ENCODE measurements around the gene PRRX2. TPM values are rescaled to one million over a fixed set of nuclear protein-coding genes. Genes with fewer than 3 reads are reported as not detected.
"Not testable (repeated sequence)": the region's sequence is repeated elsewhere in the genome, so short reads cannot be mapped to it uniquely, and the experiment has no call there.

PRRX2 gene
- total RNA-seq, 1 donor from 2014 or later = 43.7 TPM

GRCh38 chr9:129631674-129632129 lies 33.7 kb upstream of the PRRX2 start:
- Histone ChIP-seq H3K9me3 (no peaks in the 10 kb centered on the region), H3K36me3 (peaks cover 3 to 42% of the 10 kb centered on the region in 2 donors), H3K4me3 (no peak overlapping the region), H3K27me3 (no peaks in the 10 kb centered on the region), H3K27ac (no peak overlapping the region), H3K4me1 (peaks cover 53% of the 10 kb centered on the region)
- TF ChIP-seq POLR2A (IDR thresholded peaks at IDR 0.05) = no peak
- no peak for TF ChIP-seq CTCF (IDR thresholded peaks at IDR 0.05)
- intact Hi-C loops (cut with DNase I) = no loop called here
- DNase-seq (ENCODE audit: extremely low spot score in 2 of 2) = no peak

- TF ChIP-seq POLR2A (IDR thresholded peaks at IDR 0.05) (no peak), POLR2AphosphoS5 (IDR thresholded peaks at IDR 0.05; ENCODE audit: insufficient read depth in 1 of 2, low read depth in 1 of 2) (no peak), CTCF (IDR thresholded peaks at IDR 0.05) (no peak)
These were observed 33.0 kb upstream of the PRRX2 start for GRCh38 chr9:129632460-129632859.

GRCh38 chr9:129633207-129633606 lies 32.2 kb upstream of the PRRX2 start:
- no peak overlapping the region for H3K27ac ChIP-seq
- no peak for DNase-seq (ENCODE audit: extremely low spot score in 2 of 2)
- H3K4me1 ChIP-seq = peaks cover 38% of the 10 kb centered on the region
- no peaks in the 10 kb centered on the region for H3K27me3 ChIP-seq
- H3K9me3 ChIP-seq = no peaks in the 10 kb centered on the region
- intact Hi-C loops (cut with DNase I) = no loop called here
- H3K36me3 ChIP-seq = peaks cover 3 to 57% of the 10 kb centered on the region in 2 donors
- TF ChIP-seq POLR2AphosphoS5 (IDR thresholded peaks at IDR 0.05; ENCODE audit: insufficient read depth in 1 of 2, low read depth in 1 of 2) = no peak
- no peak overlapping the region for H3K4me3 ChIP-seq

More at GRCh38 chr9:129632460-129632859, 33.0 kb upstream of the PRRX2 start:
- Histone ChIP-seq H3K27ac (no peak overlapping the region), H3K27me3 (no peaks in the 10 kb centered on the region), H3K4me3 (no peak overlapping the region), H3K4me1 (peaks cover 45% of the 10 kb centered on the region), H3K36me3 (peaks cover 3 to 49% of the 10 kb centered on the region in 2 donors), H3K9me3 (no peaks in the 10 kb centered on the region)
- intact Hi-C loops (cut with DNase I) = no loop called here
- DNase-seq (ENCODE audit: extremely low spot score in 2 of 2) = no peak

- Histone ChIP-seq H3K36me3 (peaks cover 3 to 63% of the 10 kb centered on the region in 2 donors), H3K4me3 (no peak overlapping the region), H3K9me3 (no peaks in the 10 kb centered on the region)
These were observed 31.6 kb upstream of the PRRX2 start for GRCh38 chr9:129633848-129634247.

GRCh38 chr9:129635099-129636065 lies 30.1 kb upstream of the PRRX2 start:
- no peaks in the 10 kb centered on the region for H3K9me3 ChIP-seq
- H3K27me3 ChIP-seq = no peaks in the 10 kb centered on the region
- peaks cover 3 to 66% of the 10 kb centered on the region in 2 donors for H3K36me3 ChIP-seq
- no peak overlapping the region for H3K27ac ChIP-seq
- no peak overlapping the region for H3K4me3 ChIP-seq
- intact Hi-C loops (cut with DNase I) = no loop called here
- TF ChIP-seq POLR2AphosphoS5 (IDR thresholded peaks at IDR 0.05; ENCODE audit: insufficient read depth in 1 of 2, low read depth in 1 of 2) = no peak
- no peak for TF ChIP-seq POLR2A (IDR thresholded peaks at IDR 0.05)
- TF ChIP-seq CTCF (IDR thresholded peaks at IDR 0.05) = no peak
- DNase-seq (ENCODE audit: extremely low spot score in 2 of 2) = no peak
- H3K4me1 ChIP-seq = peaks cover 30% of the 10 kb centered on the region

More at GRCh38 chr9:129633848-129634247, 31.6 kb upstream of the PRRX2 start:
- TF ChIP-seq POLR2A (IDR thresholded peaks at IDR 0.05) (no peak), CTCF (IDR thresholded peaks at IDR 0.05) (no peak), POLR2AphosphoS5 (IDR thresholded peaks at IDR 0.05; ENCODE audit: insufficient read depth in 1 of 2, low read depth in 1 of 2) (no peak)
- intact Hi-C loops (cut with DNase I) = no loop called here
- no peaks in the 10 kb centered on the region for H3K27me3 ChIP-seq
- DNase-seq (ENCODE audit: extremely low spot score in 2 of 2) = no peak
- H3K4me1 ChIP-seq = peaks cover 31% of the 10 kb centered on the region
- no peak overlapping the region for H3K27ac ChIP-seq

- H3K4me3 ChIP-seq; H3K27me3 ChIP-seq; H3K27ac ChIP-seq; DNase-seq (ENCODE audit: extremely low spot score in 2 of 2); H3K9me3 ChIP-seq; intact Hi-C loops (cut with DNase I): not testable (repeated sequence)
- Histone ChIP-seq H3K36me3 (peaks cover 3 to 66% of the 10 kb centered on the region in 2 donors), H3K4me1 (peaks cover 30% of the 10 kb centered on the region)
These were observed 29.1 kb upstream of the PRRX2 start for GRCh38 chr9:129636343-129636742.
